IPS-NIHi7 (cell line): Measurements from ENCODE around the gene DKK2.
A peak's percentile ranks its signal among the peaks of the same experiment; 100 is the strongest.

Experiments used
- DNase-seq: peaks from one replicate; pipeline ENCODE4 v3.0.0; 2012; ENCODE audit warnings: mixed read lengths; ENCODE audit errors: extremely low spot score

Gene DKK2

GRCh38 chr4:107017443-107018343 lies 18.4 kb downstream of the DKK2 start:
- DNase-seq: no peak

- DNase-seq: no peak
Observed at GRCh38 chr4:107011312-107011711, 24.8 kb downstream of the DKK2 start.

- no peak for DNase-seq
Observed at GRCh38 chr4:107009196-107009968, 26.7 kb downstream of the DKK2 start.

- no peak for DNase-seq
Observed at GRCh38 chr4:107008115-107008514, 28.0 kb downstream of the DKK2 start.

GRCh38 chr4:107006218-107006617 lies 29.9 kb downstream of the DKK2 start:
- DNase-seq: no peak

- no peak for DNase-seq
Observed at GRCh38 chr4:106996490-106996889, 39.6 kb downstream of the DKK2 start.

- no peak for DNase-seq
Observed at GRCh38 chr4:106993827-106994226, 42.3 kb downstream of the DKK2 start.

- no peak for DNase-seq
Observed at GRCh38 chr4:106987311-106987710, 48.8 kb downstream of the DKK2 start.

GRCh38 chr4:106986486-106986885 lies 49.6 kb downstream of the DKK2 start:
- no peak for DNase-seq

- no peak for DNase-seq
Observed at GRCh38 chr4:106985830-106986229, 50.3 kb downstream of the DKK2 start.

GRCh38 chr4:106982711-106983211 lies 53.4 kb downstream of the DKK2 start:
- no peak for DNase-seq

GRCh38 chr4:106981431-106981830 lies 54.7 kb downstream of the DKK2 start:
- DNase-seq: peak; percentile 14

- DNase-seq: no peak
Observed at GRCh38 chr4:106979476-106979875, 56.6 kb downstream of the DKK2 start.

- DNase-seq: no peak
Observed at GRCh38 chr4:106978046-106978774, 57.9 kb downstream of the DKK2 start.

- DNase-seq: no peak
Observed at GRCh38 chr4:106971636-106972035, 64.5 kb downstream of the DKK2 start.

GRCh38 chr4:106967892-106968291 lies 68.2 kb downstream of the DKK2 start:
- DNase-seq: no peak

- no peak for DNase-seq
Observed at GRCh38 chr4:106953036-106953705, 82.9 kb downstream of the DKK2 start.

- DNase-seq: no peak
Observed at GRCh38 chr4:106951891-106952290, 84.2 kb downstream of the DKK2 start.

GRCh38 chr4:106941841-106942240 lies 94.3 kb downstream of the DKK2 start:
- no peak for DNase-seq

GRCh38 chr4:106930522-106930921 lies 105.6 kb downstream of the DKK2 start:
- DNase-seq: peak; percentile 8

- no peak for DNase-seq
Observed at GRCh38 chr4:106929248-106929647, 106.9 kb downstream of the DKK2 start.
